Uterus (tissue), 4 donors: ENCODE measurements around the gene NPAS2. TPM values are rescaled to one million over a fixed set of nuclear protein-coding genes. Genes with fewer than 3 reads are reported as not detected.

Experiments used
- DNase-seq, 2 donors: peaks; one replicate each; pipeline ENCODE4 v3.0.0-alpha.2; 2019 to 2020
- H3K27ac ChIP-seq, 2 donors: fragments of 200-600 bp; sonication (generic); 1 replicate in 1 of 2; 2 replicates in 1 of 2; pipeline ENCODE4 v1.5.1; 2016 to 2018
- H3K27me3 ChIP-seq, 2 donors: fragments of 200-600 bp; sonication (generic); one replicate each; pipeline ENCODE4 v1.5.1; 2018 to 2019; ENCODE audit warnings: control low read depth in 1 of 2
- H3K36me3 ChIP-seq, 2 donors: fragments of 200-600 bp; sonication (generic); one replicate each; pipeline ENCODE4 v1.5.1; 2019; ENCODE audit warnings: control low read depth in 1 of 2
- H3K4me1 ChIP-seq, 2 donors: fragments of 200-600 bp; sonication (generic); one replicate each; pipeline ENCODE4 v1.5.1; 2018 to 2019; ENCODE audit warnings: control low read depth in 1 of 2
- H3K4me3 ChIP-seq, 2 donors: fragments of 200-600 bp; sonication (generic); 1 replicate in 1 of 2; 2 replicates in 1 of 2; pipeline ENCODE4 v1.5.1; 2018 to 2019; ENCODE audit warnings: mild to moderate bottlenecking in 1 of 2
- H3K9me3 ChIP-seq, 2 donors: fragments of 200-600 bp; sonication (generic); one replicate each; pipeline ENCODE4 v1.5.1; 2019; ENCODE audit warnings: control low read depth in 1 of 2
- CTCF ChIP-seq, 4 experiments: fragments of 200-600 bp in 2 of 4; fragments of 450-650 bp in 2 of 4; sonication (generic) in 2 of 4; IDR thresholded peaks; one replicate each; pipeline ENCODE4 v1.5.1; 2016 to 2019; ENCODE audit warnings: antibody characterized with exemption in 4 of 4, mild to moderate bottlenecking in 2 of 4, moderate library complexity in 1 of 4
- POLR2A ChIP-seq, 2 donors: fragments of 450-650 bp; IDR thresholded peaks; one replicate each; pipeline ENCODE4 v1.6.1; 2016; ENCODE audit warnings: antibody characterized with exemption in 2 of 2, mild to moderate bottlenecking in 1 of 2, moderate library complexity in 1 of 2
- intact Hi-C: fragments of 100-400 bp; cut with DNase I; formaldehyde crosslinking; loops from one replicate; pipeline ENCODE4 v1.15.1; 2023; ENCODE audit warnings: low total_unique reads
- total RNA-seq, 4 donors: library from RNA; depleted of rRNA in 3 of 4; stranded (reverse); fragments of >200 nt in 3 of 4; gene quantifications; one replicate each; pipeline versions ENCODE4 v1.1.0 to v1.2.4, GENCODE V29; 2014 to 2023
- donor health status: DM: yes; HTN: yes; CAD: no.

NPAS2 gene
- total RNA-seq, 4 donors from 2014 or later: 5.6 to 66.5 (median 24.9) TPM

- H3K9me3 ChIP-seq: no peaks in the 10 kb centered on the region
- H3K4me1 ChIP-seq: peaks cover 4 to 6% of the 10 kb centered on the region in 2 donors
- H3K27ac ChIP-seq: no peak overlapping the region
- DNase-seq: no peak
- TF ChIP-seq CTCF (IDR thresholded peaks at IDR 0.05): no peak
- no peak for TF ChIP-seq POLR2A (IDR thresholded peaks at IDR 0.05)
- H3K27me3 ChIP-seq: no peaks in the 10 kb centered on the region
- no peak overlapping the region for H3K4me3 ChIP-seq
- H3K36me3 ChIP-seq: no peaks in the 10 kb centered on the region
- intact Hi-C loops: no loop called here
Observed at GRCh38 chr2:100905132-100905805, 85.3 kb downstream of the NPAS2 start.

GRCh38 chr2:100906131-100906530 lies 86.2 kb downstream of the NPAS2 start:
- TF ChIP-seq CTCF (IDR thresholded peaks at IDR 0.05) (no peak), POLR2A (IDR thresholded peaks at IDR 0.05) (no peak)
- Histone ChIP-seq H3K4me3 (no peak overlapping the region), H3K27me3 (no peaks in the 10 kb centered on the region), H3K36me3 (no peaks in the 10 kb centered on the region), H3K9me3 (no peaks in the 10 kb centered on the region), H3K27ac (no peak overlapping the region), H3K4me1 (peaks cover 4 to 6% of the 10 kb centered on the region in 2 donors)
- no peak for DNase-seq
- intact Hi-C loops: no loop called here

- Histone ChIP-seq H3K27me3 (no peaks in the 10 kb centered on the region), H3K36me3 (no peaks in the 10 kb centered on the region), H3K4me1 (peaks cover 4 to 6% of the 10 kb centered on the region in 2 donors), H3K9me3 (no peaks in the 10 kb centered on the region), H3K27ac (no peak overlapping the region), H3K4me3 (no peak overlapping the region)
- DNase-seq: no peak
- intact Hi-C loops: no loop called here
- no peak for TF ChIP-seq CTCF (IDR thresholded peaks at IDR 0.05)
- no peak for TF ChIP-seq POLR2A (IDR thresholded peaks at IDR 0.05)
Observed at GRCh38 chr2:100906679-100907078, 86.7 kb downstream of the NPAS2 start.

GRCh38 chr2:100907832-100908231 lies 87.9 kb downstream of the NPAS2 start:
- Histone ChIP-seq H3K9me3 (no peaks in the 10 kb centered on the region), H3K36me3 (no peaks in the 10 kb centered on the region), H3K4me1 (peaks cover 4% of the 10 kb centered on the region in 2 donors), H3K27ac (no peak overlapping the region), H3K4me3 (no peak overlapping the region), H3K27me3 (no peaks in the 10 kb centered on the region)
- intact Hi-C loops: no loop called here
- TF ChIP-seq POLR2A (IDR thresholded peaks at IDR 0.05) (no peak), CTCF (IDR thresholded peaks at IDR 0.05) (no peak)
- DNase-seq: no peak

- Histone ChIP-seq H3K36me3 (no peaks in the 10 kb centered on the region), H3K4me1 (no peaks in the 10 kb centered on the region), H3K4me3 (no peak overlapping the region), H3K27me3 (no peaks in the 10 kb centered on the region), H3K9me3 (no peaks in the 10 kb centered on the region), H3K27ac (no peak overlapping the region)
- DNase-seq: no peak
- intact Hi-C loops: no loop called here
- TF ChIP-seq POLR2A (IDR thresholded peaks at IDR 0.05) (no peak), CTCF (IDR thresholded peaks at IDR 0.05) (no peak)
Observed at GRCh38 chr2:100909534-100910081, 89.7 kb downstream of the NPAS2 start.
